HG02678 (cell line): Measurements from ENCODE around the gene DNAH5.

Experiments
- ATAC-seq: cut with Tn5 transposase; IDR thresholded peaks from one replicate; pipeline ENCODE4 v1.9.1; 2021; ENCODE audit warnings: mild to moderate bottlenecking, moderate library complexity; ENCODE audit not compliant: unreplicated experiment

DNAH5 gene

DNA sequence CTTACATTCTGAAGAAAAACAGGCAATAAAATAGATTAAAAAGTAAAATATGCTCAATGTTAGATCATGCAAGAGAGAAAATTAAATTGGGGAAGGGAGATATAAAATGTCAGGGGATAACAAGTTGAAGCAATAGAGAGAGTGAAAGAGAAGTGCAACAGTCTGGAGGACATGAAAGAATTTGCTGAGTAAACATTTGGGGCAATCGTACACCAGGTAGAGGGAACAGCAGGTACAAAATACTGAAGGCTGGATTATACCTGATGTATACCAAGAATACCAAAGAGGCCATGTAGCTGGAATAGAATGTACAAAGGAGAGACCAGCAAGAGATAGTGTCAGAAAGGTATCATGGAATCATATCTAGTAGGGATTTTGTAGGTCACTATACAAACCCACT, 300.8 kb downstream of the DNAH5 start:
- no peak for ATAC-seq

DNA sequence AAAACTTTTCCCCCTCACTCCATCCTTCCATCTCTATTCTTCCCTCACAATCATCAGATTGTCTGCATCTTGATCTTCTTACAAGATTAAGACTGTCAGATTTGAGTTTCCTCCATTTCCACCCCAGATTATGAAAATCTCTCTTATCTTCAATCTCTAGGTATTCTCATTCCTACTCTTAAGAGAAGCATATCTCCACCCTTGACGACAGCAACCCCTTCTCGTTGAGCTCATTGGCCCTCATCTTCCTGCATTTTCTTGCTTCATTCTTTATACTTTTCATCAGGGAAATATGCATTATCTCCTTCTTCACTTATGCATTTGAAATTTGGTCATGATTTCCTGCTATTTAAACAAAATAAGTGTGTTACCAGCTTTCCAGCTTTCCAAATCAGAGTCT, 301.3 kb downstream of the DNAH5 start:
- no peak for ATAC-seq
